ENCODE measurements around the gene GSTCD. TPM values are rescaled to one million over a fixed set of nuclear protein-coding genes. Genes with fewer than 3 reads are reported as not detected.

The GSTCD gene
- total and polyA plus RNA-seq, 2 donors (not counting 1 experiment from before 2014, with no cell fraction given) = 8.5 to 10.9 TPM

DNA sequence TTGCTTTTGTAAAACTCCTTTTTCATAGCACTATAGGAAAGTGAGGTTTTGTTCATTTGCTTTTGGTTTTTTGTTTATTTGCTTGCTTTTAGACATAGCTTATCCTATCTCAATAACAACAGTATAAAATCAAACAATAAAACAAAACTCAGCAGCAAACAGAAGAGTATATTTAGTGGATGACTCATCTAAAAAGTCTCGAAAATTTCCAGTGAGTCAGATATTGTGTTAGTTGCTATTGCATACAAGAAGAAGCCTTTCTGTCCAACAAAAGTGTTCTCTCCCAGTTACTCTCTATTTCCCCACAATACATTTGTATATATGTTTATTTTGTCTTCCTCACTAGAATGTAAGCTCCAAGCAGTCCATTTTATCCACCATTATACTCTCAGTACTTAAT, 150.6 kb downstream of the GSTCD start:
- H3K4me2 ChIP-seq (ENCODE audit: extremely low read depth, insufficient read depth, low read length) = no peak overlapping the region
- no peak for TF ChIP-seq EZH2 (IDR thresholded peaks at IDR 0.05; ENCODE audit: low read length, missing control alignments)
- TF ChIP-seq, protein P1, sequence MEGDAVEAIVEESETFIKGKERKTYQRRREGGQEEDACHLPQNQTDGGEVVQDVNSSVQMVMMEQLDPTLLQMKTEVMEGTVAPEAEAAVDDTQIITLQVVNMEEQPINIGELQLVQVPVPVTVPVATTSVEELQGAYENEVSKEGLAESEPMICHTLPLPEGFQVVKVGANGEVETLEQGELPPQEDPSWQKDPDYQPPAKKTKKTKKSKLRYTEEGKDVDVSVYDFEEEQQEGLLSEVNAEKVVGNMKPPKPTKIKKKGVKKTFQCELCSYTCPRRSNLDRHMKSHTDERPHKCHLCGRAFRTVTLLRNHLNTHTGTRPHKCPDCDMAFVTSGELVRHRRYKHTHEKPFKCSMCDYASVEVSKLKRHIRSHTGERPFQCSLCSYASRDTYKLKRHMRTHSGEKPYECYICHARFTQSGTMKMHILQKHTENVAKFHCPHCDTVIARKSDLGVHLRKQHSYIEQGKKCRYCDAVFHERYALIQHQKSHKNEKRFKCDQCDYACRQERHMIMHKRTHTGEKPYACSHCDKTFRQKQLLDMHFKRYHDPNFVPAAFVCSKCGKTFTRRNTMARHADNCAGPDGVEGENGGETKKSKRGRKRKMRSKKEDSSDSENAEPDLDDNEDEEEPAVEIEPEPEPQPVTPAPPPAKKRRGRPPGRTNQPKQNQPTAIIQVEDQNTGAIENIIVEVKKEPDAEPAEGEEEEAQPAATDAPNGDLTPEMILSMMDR (conservative IDR thresholded peaks at IDR 0.05 in 1 of 2, IDR thresholded peaks at IDR 0.05 in 1 of 2; ENCODE audit: low read depth in 1 of 2, low read length in 2 of 2) = no peak

DNA sequence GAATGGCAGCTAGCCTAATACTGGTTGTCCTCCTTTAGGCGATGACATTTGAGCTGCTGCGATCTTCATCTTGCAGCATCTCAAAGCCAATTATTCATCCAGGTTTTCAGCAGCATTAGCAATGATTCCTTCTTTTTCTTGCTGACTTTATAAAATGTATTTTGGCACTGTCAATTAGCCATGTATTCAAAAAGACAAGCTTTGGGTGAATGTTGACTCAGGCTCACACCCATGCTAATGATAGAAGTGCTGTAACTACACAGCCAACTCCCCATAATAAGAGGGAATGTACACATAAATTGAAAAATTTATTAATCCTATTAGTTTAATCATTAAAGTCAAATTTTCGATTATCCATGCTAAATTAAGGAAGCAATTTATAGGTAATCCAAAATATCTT, 162.4 kb downstream of the GSTCD start:
- DNase-seq (ENCODE audit: low read depth in 2 of 2) = no peak
- Histone ChIP-seq H3K27me3 (ENCODE audit: control insufficient read depth, insufficient read depth, low read length) (no peaks in the 10 kb centered on the region), H3K36me3 (ENCODE audit: control insufficient read depth, insufficient read depth, low read length) (no peaks in the 10 kb centered on the region), H3K9me3 (ENCODE audit: control insufficient read depth, insufficient read depth, low read depth, low read length) (no peaks in the 10 kb centered on the region), H4K20me1 (ENCODE audit: control insufficient read depth, extremely low read depth, insufficient read depth, low read length) (no peaks in the 10 kb centered on the region), H3K9ac (ENCODE audit: insufficient read depth, low read length) (no peak overlapping the region), H3K4me3 (replicated peaks in 1 of 4; ENCODE audit: control extremely low read depth in 1 of 4, insufficient read depth in 1 of 4, low read depth in 3 of 4, low read length in 4 of 4) (no peak overlapping the region), H3K4me2 (ENCODE audit: extremely low read depth, insufficient read depth, low read length) (no peak overlapping the region), H3K79me2 (ENCODE audit: control insufficient read depth, insufficient read depth, low read length) (no peaks in the 10 kb centered on the region), H3K4me1 (ENCODE audit: control insufficient read depth, extremely low read depth, insufficient read depth, low read length) (no peaks in the 10 kb centered on the region), H2AFZ (ENCODE audit: low read length) (no peak overlapping the region), H3K27ac (ENCODE audit: insufficient read depth, low read length) (no peak overlapping the region)
- TF ChIP-seq, protein P1 (conservative IDR thresholded peaks at IDR 0.05 in 1 of 2, IDR thresholded peaks at IDR 0.05 in 1 of 2; ENCODE audit: low read depth in 1 of 2, low read length in 2 of 2) = no peak
- no peak for TF ChIP-seq EZH2 (IDR thresholded peaks at IDR 0.05; ENCODE audit: low read length, missing control alignments)

More for the DNA sequence above, 150.6 kb downstream of the GSTCD start:
- Histone ChIP-seq H3K79me2 (ENCODE audit: control insufficient read depth, insufficient read depth, low read length) (no peaks in the 10 kb centered on the region), H3K9ac (ENCODE audit: insufficient read depth, low read length) (no peak overlapping the region), H3K27me3 (ENCODE audit: control insufficient read depth, insufficient read depth, low read length) (no peaks in the 10 kb centered on the region), H3K36me3 (ENCODE audit: control insufficient read depth, insufficient read depth, low read length) (no peaks in the 10 kb centered on the region), H3K9me3 (ENCODE audit: control insufficient read depth, insufficient read depth, low read depth, low read length) (no peaks in the 10 kb centered on the region), H3K27ac (ENCODE audit: insufficient read depth, low read length) (no peak overlapping the region), H2AFZ (ENCODE audit: low read length) (no peak overlapping the region), H4K20me1 (ENCODE audit: control insufficient read depth, extremely low read depth, insufficient read depth, low read length) (no peaks in the 10 kb centered on the region), H3K4me1 (ENCODE audit: control insufficient read depth, extremely low read depth, insufficient read depth, low read length) (no peaks in the 10 kb centered on the region), H3K4me3 (replicated peaks in 1 of 4; ENCODE audit: control extremely low read depth in 1 of 4, insufficient read depth in 1 of 4, low read depth in 3 of 4, low read length in 4 of 4) (no peak overlapping the region)
- peak; percentile 65 to 83 for DNase-seq (ENCODE audit: low read depth in 2 of 2)

DNA sequence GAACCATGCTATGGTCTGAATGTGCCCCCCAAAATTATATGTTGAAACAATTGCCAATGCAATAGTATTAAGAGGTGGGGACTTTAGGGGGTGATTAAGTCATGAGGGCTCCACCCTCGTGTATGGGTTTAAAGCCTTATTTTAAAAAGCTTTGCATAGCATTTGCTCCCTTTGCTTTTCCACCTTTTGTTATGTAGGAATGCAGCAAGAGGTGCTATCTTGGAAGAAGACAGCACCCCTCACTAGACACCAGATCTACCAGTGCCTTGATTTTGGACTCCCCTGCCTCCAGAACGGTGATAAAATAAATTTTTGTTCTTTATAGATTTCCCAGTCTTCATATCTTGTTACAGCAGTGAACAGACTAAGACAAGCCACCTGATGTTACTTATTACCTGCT, 163.4 kb downstream of the GSTCD start:
- no peaks in the 10 kb centered on the region for H3K27me3 ChIP-seq (ENCODE audit: control insufficient read depth, insufficient read depth, low read length)
- no peak overlapping the region for H3K9ac ChIP-seq (ENCODE audit: insufficient read depth, low read length)
- H3K36me3 ChIP-seq (ENCODE audit: control insufficient read depth, insufficient read depth, low read length) = no peaks in the 10 kb centered on the region

More for the DNA sequence above, 163.4 kb downstream of the GSTCD start:
- TF ChIP-seq, protein P1 (conservative IDR thresholded peaks at IDR 0.05 in 1 of 2, IDR thresholded peaks at IDR 0.05 in 1 of 2; ENCODE audit: low read depth in 1 of 2, low read length in 2 of 2) = no peak
- no peak for TF ChIP-seq EZH2 (IDR thresholded peaks at IDR 0.05; ENCODE audit: low read length, missing control alignments)
- H3K4me2 ChIP-seq (ENCODE audit: extremely low read depth, insufficient read depth, low read length) = no peak overlapping the region
- no peak overlapping the region for H3K4me3 ChIP-seq (replicated peaks in 1 of 4; ENCODE audit: control extremely low read depth in 1 of 4, insufficient read depth in 1 of 4, low read depth in 3 of 4, low read length in 4 of 4)
- H2AFZ ChIP-seq (ENCODE audit: low read length) = no peak overlapping the region
- H3K9me3 ChIP-seq (ENCODE audit: control insufficient read depth, insufficient read depth, low read depth, low read length) = no peaks in the 10 kb centered on the region
- H4K20me1 ChIP-seq (ENCODE audit: control insufficient read depth, extremely low read depth, insufficient read depth, low read length) = no peaks in the 10 kb centered on the region
- H3K4me1 ChIP-seq (ENCODE audit: control insufficient read depth, extremely low read depth, insufficient read depth, low read length) = no peaks in the 10 kb centered on the region
- H3K27ac ChIP-seq (ENCODE audit: insufficient read depth, low read length) = no peak overlapping the region
- DNase-seq (ENCODE audit: low read depth in 2 of 2) = no peak
- H3K79me2 ChIP-seq (ENCODE audit: control insufficient read depth, insufficient read depth, low read length) = no peaks in the 10 kb centered on the region

All from fibroblast of lung (primary cell).